Vagina (tissue), 2 donors: ENCODE results near the gene VIM. TPM values are rescaled to one million over a fixed set of nuclear protein-coding genes. Genes with fewer than 3 reads are reported as not detected.
"Not testable (repeated sequence)": the region's sequence is repeated elsewhere in the genome, so short reads cannot be mapped to it uniquely, and the experiment has no call there.

Source experiments
- DNase-seq, 2 donors: peaks; one replicate each; pipeline ENCODE4 v3.0.0-alpha.2; 2017; ENCODE audit errors: extremely low spot score in 2 of 2
- H3K27ac ChIP-seq: fragments of 200-600 bp; sonication (generic); one replicate; pipeline ENCODE4 v1.5.1; 2019
- H3K27me3 ChIP-seq: fragments of 200-600 bp; sonication (generic); one replicate; pipeline ENCODE4 v1.5.1; 2019
- H3K36me3 ChIP-seq, 2 donors: fragments of 200-600 bp; sonication (generic); one replicate each; pipeline ENCODE4 v1.5.1; 2017 to 2019
- H3K4me1 ChIP-seq: fragments of 200-600 bp; sonication (generic); one replicate; pipeline ENCODE4 v1.5.1; 2019
- H3K4me3 ChIP-seq, 2 donors: fragments of 200-600 bp; sonication (generic); 1 replicate in 1 of 2; 2 replicates in 1 of 2; pipeline ENCODE4 v1.5.1; 2016 to 2019
- H3K9me3 ChIP-seq: fragments of 200-600 bp; sonication (generic); one replicate; pipeline ENCODE4 v1.5.1; 2019
- CTCF ChIP-seq, 3 experiments: fragments of 450-650 bp in 2 of 3; fragments of 200-600 bp in 1 of 3; sonication (generic) in 1 of 3; IDR thresholded peaks; one replicate each; pipeline ENCODE4 v1.5.1; 2017 to 2019; ENCODE audit warnings: antibody characterized with exemption in 3 of 3, mild to moderate bottlenecking in 2 of 3, moderate library complexity in 2 of 3
- POLR2A ChIP-seq, 2 donors: fragments of 450-650 bp; IDR thresholded peaks; one replicate each; pipeline ENCODE4 v1.6.1; 2017; ENCODE audit warnings: antibody characterized with exemption in 2 of 2, mild to moderate bottlenecking in 2 of 2, moderate library complexity in 2 of 2
- POLR2AphosphoS5 ChIP-seq, 2 donors: sonication (generic); formaldehyde crosslinking; IDR thresholded peaks; one replicate each; pipeline ENCODE4 v1.9.0; 2017; ENCODE audit warnings: antibody characterized with exemption in 2 of 2, mild to moderate bottlenecking in 2 of 2, low read depth in 1 of 2; ENCODE audit not compliant: insufficient read depth in 1 of 2
- intact Hi-C: fragments of 100-400 bp; cut with DNase I; formaldehyde crosslinking; loops from one replicate; pipeline ENCODE4 v1.15.1; 2023
- total RNA-seq: library from RNA; depleted of rRNA; stranded (reverse); fragments of >200 nt; gene quantifications from one replicate; pipeline ENCODE4 v1.2.3, GENCODE V29; 2016

Gene VIM
- total RNA-seq, 1 donor from 2014 or later = 2,692 TPM

GRCh38 chr10:17257466-17258321 is 29.7 kb downstream of the VIM start:
- no peak overlapping the region for H3K27ac ChIP-seq
- no peaks in the 10 kb centered on the region for H3K36me3 ChIP-seq
- DNase-seq = no peak
- no peaks in the 10 kb centered on the region for H3K4me1 ChIP-seq
- TF ChIP-seq CTCF (IDR thresholded peaks at IDR 0.05) = peak; percentile 60 to 87 (median 86)
- TF ChIP-seq POLR2AphosphoS5 (IDR thresholded peaks at IDR 0.05; ENCODE audit: insufficient read depth in 1 of 2, low read depth in 1 of 2) = peak in 1 of 2 donors; percentile 18
- TF ChIP-seq POLR2A (IDR thresholded peaks at IDR 0.05) = no peak
- no peaks in the 10 kb centered on the region for H3K9me3 ChIP-seq
- no peaks in the 10 kb centered on the region for H3K27me3 ChIP-seq
- intact Hi-C loops = no loop called here
- H3K4me3 ChIP-seq = no peak overlapping the region

GRCh38 chr10:17262502-17262901 is 34.5 kb downstream of the VIM start:
- no peak for TF ChIP-seq CTCF (IDR thresholded peaks at IDR 0.05)
- no peak for TF ChIP-seq POLR2AphosphoS5 (IDR thresholded peaks at IDR 0.05; ENCODE audit: insufficient read depth in 1 of 2, low read depth in 1 of 2)
- TF ChIP-seq POLR2A (IDR thresholded peaks at IDR 0.05) = no peak
- Histone ChIP-seq H3K4me3 (no peak overlapping the region), H3K27me3 (no peaks in the 10 kb centered on the region), H3K4me1 (no peaks in the 10 kb centered on the region), H3K27ac (no peak overlapping the region), H3K36me3 (no peaks in the 10 kb centered on the region), H3K9me3 (peaks cover 11% of the 10 kb centered on the region)
- no peak for DNase-seq
- intact Hi-C loops = no loop called here

GRCh38 chr10:17263580-17263979 is 35.5 kb downstream of the VIM start:
- no peak for DNase-seq
- Histone ChIP-seq H3K27ac (no peak overlapping the region), H3K27me3 (no peaks in the 10 kb centered on the region), H3K4me1 (no peaks in the 10 kb centered on the region), H3K9me3 (peaks cover 11% of the 10 kb centered on the region), H3K36me3 (no peaks in the 10 kb centered on the region), H3K4me3 (no peak overlapping the region)
- intact Hi-C loops = no loop called here
- TF ChIP-seq POLR2A (IDR thresholded peaks at IDR 0.05) = no peak

GRCh38 chr10:17265468-17265867 is 37.4 kb downstream of the VIM start:
- intact Hi-C loops = no loop called here
- Histone ChIP-seq H3K4me3 (no peak overlapping the region), H3K27me3 (no peaks in the 10 kb centered on the region), H3K36me3 (no peaks in the 10 kb centered on the region), H3K9me3 (peaks cover 11% of the 10 kb centered on the region), H3K27ac (no peak overlapping the region), H3K4me1 (no peaks in the 10 kb centered on the region)
- TF ChIP-seq POLR2A (IDR thresholded peaks at IDR 0.05) (no peak), POLR2AphosphoS5 (IDR thresholded peaks at IDR 0.05; ENCODE audit: insufficient read depth in 1 of 2, low read depth in 1 of 2) (no peak), CTCF (IDR thresholded peaks at IDR 0.05) (no peak)
- no peak for DNase-seq

GRCh38 chr10:17266549-17266948 is 38.5 kb downstream of the VIM start:
- intact Hi-C loops, DNase-seq: not testable (repeated sequence)

GRCh38 chr10:17272648-17273047 is 44.6 kb downstream of the VIM start:
- Histone ChIP-seq H3K27ac (no peak overlapping the region), H3K27me3 (no peaks in the 10 kb centered on the region), H3K9me3 (no peaks in the 10 kb centered on the region), H3K4me1 (no peaks in the 10 kb centered on the region), H3K4me3 (no peak overlapping the region), H3K36me3 (no peaks in the 10 kb centered on the region)
- intact Hi-C loops = no loop called here
- TF ChIP-seq POLR2A (IDR thresholded peaks at IDR 0.05) (no peak), POLR2AphosphoS5 (IDR thresholded peaks at IDR 0.05; ENCODE audit: insufficient read depth in 1 of 2, low read depth in 1 of 2) (no peak), CTCF (IDR thresholded peaks at IDR 0.05) (no peak)
- DNase-seq = no peak

More at GRCh38 chr10:17266549-17266948, 38.5 kb downstream of the VIM start:
- H3K4me3 ChIP-seq, H3K27me3 ChIP-seq, H3K36me3 ChIP-seq, H3K27ac ChIP-seq, H3K4me1 ChIP-seq: not testable (repeated sequence)
- H3K9me3 ChIP-seq = peaks cover 11% of the 10 kb centered on the region
